ENCODE results near the gene UBE2G2.
"Not testable (repeated sequence)": the region's sequence is repeated elsewhere in the genome, so short reads cannot be mapped to it uniquely, and the experiment has no call there.

The UBE2G2 gene

DNA sequence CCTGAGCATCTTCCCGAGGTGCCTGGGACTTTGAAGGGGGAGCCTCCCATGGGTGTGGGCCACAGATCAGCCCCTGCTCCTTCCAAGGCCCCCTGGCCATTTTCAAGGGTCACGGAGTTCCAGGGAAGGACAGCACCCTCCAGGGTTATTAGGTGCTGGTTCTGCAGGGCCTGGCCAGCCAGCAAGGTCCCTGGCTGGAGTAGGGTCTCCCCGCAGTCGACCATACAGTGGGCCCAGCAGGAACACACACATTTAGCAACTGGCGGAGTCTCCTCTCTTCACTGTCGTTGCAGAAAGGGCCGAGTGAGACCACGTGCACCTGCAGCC is 34.0 kb upstream of the UBE2G2 start:
- no peak for DNase-seq

DNA sequence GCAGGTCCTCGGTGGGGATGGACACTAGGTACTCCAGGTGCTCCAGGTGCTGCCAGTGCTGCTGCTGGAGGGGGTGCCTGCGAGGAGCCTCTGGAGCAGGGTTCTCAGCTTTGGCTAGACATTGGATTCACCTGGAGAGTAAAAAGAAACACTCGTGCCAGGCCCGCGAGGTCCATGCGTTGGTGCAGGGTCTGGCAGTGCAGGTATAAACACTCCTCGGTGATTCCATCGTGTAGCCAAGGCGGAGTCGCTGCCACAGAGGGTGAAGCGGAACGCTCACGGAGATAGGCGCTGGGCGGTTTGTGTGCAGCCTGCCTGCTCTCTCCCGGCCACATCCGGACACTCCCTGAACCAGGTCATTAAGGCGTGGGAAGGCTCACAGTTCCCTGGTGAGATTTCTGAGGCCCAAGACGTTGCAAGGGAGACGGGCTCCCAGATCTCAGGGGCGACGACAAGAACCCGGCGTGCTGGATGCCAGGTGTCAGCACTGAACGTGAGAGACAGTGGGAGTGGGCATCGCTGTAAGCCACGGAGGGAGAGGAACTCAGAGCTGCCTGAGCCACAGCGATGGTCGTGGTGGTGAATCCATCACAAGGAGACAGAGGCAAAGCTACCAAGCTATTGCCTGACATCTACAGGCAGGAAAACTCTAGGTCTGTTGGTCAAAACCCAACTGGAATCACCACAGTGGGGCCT is 33.5 kb upstream of the UBE2G2 start:
- no peak for DNase-seq

DNA sequence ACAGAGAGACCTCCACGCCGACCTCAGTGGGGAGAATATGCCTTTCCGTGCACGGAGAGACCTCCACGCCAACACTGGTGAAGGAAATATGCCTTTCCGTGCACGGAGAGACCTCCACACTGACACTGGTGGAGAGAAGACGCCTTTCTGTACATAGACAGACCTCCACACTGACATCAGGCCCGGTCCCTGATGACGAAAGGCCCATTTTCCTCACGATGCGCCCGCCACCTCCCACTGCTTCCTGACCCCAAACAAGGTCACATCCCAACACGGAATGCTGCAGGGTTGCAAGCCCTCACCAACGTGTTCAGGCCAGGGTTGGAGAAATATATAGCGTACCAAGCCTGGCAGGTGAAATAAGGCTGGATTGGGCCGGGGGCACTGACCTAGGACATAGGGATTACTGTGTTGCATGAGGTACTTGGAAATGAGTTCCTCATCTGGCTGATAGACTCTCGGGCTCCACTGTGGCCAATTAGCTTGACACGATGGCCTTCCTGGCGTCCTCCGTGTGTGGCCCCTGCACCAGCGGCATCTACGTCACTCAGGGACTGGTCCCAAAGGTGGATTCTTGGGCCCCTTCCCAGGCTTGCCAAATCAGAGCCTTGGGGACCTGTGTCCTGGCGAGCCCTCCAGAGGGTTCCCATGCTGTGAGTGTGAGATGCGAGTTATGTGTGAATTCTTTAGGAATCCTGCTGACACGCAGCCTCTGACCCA is 32.8 kb upstream of the UBE2G2 start:
- no peak for DNase-seq

DNA sequence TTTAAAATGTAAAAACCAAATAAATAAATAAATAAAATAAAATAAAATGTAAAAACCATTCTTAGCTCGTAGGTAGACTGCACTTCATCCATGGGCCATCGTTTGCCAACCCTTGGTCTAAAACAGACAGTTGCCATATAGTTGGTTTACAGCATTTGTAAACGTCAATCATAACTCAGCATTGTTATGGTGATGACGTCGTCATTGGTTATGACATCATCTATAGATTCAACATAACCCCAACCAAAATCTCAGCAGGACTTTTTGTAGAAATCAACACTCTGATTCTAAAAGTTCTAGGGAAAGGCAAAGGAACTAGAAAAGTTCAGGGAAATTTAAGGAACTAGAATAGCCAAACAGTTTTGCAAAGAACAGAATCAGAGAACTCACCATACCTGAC is 32.0 kb upstream of the UBE2G2 start:
- DNase-seq = no peak

DNA sequence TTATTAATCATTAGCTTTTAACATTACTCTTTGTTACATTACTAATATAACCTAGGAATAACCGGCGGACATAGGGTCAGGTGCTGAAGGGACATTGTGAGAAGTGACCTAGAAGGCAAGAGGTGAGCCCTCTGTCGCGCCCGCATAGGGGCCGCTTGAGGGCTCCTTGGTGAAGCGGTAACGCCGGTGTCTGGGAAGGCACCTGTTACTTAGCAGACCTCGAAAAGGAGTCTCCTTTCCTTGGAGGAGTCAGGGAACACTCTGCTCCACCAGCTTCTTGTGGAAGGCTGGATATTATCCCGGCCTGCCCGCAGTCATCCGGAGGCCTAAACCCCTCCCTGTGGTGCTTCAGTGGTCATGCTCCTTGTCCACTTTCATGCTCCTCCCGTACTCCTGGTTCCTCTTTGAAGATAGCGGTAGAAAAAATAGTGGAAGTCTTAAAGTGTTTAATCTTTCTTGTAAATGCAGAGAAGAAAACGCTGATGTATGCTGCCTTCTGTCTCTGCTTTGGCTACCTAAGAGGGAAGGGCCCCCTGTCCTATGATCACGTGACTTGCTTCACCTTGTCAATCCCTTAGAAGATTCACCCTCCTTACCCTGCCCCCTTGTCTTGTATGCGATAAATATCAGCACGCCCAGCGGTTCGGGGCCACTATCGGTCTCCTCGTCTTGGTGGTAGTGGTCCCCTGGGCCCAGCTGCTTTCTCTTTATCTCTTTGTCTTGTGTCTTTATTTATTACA is 31.1 kb upstream of the UBE2G2 start:
- not testable (repeated sequence) for DNase-seq

DNA sequence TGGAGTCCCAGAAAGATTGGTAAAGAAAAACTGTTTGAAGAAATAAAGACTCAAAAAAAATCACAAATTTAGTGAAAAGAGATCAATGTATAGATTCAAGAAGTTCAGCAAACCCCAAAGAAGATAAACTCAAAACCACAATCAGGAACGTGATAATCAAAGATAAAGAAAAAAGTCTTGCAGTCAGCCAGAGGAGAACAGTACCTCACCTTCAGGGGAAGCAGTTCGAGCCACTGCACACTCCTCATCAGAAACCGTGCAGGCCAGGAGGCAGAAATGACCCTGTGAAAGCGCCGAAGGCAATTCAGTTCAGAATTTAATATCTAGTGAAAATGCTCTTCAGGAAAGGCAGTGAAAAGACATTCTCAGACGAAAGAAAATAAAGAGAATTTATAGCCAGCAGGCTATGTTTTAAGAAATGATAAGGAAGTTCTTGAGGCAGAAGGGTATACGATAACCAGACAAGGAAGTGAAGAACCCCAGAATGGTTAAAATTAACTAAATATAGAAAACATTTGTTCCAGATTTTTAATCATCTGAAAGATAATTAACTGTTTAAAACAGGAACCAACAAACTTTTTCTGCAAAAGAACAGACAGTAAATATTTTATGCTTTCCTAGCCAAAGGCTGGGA is 29.7 kb upstream of the UBE2G2 start:
- DNase-seq = no peak

DNA sequence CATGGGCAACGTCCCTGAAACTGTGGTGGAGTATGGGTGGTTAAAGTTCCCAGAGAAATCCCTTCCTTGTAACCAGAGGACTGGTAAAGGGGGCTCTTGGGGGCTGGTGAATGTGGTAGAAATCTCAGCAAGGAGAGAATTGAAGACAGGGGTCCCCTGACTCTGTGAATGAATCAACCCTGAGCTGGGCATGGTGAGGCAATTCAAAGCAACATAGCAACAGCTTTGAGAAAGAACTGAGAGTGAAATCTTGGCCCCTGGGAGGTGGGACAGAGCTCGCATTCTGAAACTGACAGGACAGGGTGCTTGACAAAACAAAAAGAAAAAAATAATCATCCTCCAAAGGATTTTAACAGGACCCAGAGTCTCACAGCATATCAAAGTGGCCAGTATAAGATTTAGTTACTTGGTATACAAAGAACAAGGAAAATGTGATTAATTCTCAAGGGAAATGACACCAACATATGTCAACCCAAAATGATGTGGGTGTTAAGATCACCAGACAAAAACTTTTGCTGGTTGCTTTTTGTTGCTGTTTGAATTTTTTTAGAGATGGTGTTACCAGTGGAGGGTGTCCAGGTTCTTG is 28.0 kb upstream of the UBE2G2 start:
- no peak for DNase-seq

DNA sequence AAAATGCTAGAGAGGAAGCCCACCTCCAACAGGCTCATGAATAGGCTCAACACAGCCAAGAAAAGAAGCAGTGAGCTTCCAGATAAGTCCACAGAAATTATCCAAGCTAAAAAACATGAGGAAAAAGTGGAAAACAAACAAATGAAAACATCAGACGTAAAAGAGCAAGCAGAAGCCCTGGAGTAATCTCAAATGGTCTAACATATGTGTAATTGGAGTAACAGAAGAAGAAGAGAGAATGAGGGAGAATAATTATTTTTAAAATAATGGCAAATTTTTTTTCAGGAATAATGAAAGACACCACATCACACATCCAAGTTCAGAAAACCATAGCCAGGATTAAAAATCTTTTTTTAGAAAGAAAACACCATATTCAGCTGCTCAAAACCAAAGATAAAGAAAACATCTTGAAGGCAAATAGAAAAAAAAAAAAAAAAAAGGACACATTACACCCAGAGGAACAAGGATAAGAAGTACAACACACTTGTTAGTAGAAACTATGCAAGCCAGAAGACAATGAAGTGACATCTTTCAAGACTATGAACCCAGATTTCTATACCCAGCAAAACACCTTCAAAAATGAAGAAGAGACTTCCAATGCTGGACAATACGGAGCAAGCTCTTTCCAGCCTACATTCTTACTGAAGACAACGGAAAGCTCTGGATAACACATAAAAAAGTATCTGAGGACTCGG is 26.9 kb upstream of the UBE2G2 start:
- DNase-seq = no peak

DNA sequence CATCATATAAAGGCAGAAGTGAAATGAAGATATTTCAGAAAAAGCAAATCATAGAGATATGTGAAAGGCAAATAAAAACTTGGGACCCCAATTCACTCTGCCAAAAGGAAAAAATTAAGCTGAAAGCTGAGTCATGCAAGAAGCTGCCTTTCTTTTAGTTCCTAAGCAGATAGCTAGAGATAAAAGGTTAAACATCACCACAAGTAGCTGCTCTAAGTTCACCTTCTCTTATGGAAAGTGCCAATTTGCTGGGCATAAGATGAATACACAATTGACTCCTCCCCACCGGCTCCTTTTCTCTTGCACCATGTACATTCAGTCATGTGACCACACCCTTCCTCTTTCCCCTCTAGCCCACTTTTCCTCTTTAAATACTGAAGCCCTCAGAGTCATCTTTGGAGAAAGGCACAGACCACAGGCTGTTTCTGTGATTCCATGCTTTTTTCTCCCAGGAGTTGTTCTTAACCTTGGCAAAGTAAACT is 21.6 kb upstream of the UBE2G2 start:
- DNase-seq = no peak

DNA sequence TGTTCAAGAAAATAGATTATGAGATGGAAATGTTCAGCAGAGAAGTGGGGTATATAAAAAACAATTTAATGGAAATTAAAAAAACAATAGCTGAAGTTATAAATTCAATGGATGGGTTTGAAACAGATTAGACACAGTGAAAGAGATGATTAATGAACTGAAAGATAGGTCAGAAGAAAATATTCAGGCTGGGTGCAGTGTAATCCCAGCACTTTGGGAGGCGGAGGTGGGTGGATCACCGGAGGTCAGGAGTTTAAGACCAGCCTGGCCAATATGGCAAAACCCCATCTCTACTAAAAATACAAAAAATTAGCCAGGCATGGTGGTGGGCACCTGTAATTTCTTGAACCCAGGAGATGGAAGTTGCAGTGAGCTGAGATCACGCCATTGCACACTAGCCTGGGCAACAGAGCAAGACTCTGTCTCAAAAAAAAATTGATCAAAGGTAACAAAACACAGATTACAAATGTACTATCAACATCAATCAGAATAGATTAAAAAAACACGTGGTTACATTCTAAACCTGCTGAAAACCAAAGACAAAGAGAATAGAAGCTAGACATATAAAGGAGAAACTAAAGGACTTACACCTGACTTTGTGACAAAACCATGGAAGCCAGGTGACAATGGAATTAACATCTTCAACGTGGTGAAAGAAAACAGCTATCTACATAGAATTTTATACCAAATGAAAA is 21.0 kb upstream of the UBE2G2 start:
- DNase-seq = no peak

DNA sequence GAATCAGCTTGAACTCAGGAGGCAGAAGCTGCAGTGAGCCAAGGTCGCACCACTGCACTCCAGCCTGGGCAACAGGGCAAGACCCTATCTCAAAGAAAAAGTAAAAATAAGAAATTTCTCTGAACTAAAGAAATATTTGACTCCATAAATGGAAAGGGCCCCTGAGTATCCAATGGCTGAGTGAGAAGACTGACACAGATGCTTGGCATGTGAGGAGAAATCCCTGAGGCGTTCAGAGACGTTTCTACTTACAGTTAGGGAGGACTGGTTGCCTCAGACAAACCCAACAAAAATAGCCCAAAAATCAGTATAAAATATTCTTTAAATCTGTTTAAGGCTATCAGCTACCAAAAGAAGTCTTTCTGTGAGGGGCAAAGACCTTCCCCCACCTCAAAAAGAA is 19.2 kb upstream of the UBE2G2 start:
- DNase-seq = no peak

DNA sequence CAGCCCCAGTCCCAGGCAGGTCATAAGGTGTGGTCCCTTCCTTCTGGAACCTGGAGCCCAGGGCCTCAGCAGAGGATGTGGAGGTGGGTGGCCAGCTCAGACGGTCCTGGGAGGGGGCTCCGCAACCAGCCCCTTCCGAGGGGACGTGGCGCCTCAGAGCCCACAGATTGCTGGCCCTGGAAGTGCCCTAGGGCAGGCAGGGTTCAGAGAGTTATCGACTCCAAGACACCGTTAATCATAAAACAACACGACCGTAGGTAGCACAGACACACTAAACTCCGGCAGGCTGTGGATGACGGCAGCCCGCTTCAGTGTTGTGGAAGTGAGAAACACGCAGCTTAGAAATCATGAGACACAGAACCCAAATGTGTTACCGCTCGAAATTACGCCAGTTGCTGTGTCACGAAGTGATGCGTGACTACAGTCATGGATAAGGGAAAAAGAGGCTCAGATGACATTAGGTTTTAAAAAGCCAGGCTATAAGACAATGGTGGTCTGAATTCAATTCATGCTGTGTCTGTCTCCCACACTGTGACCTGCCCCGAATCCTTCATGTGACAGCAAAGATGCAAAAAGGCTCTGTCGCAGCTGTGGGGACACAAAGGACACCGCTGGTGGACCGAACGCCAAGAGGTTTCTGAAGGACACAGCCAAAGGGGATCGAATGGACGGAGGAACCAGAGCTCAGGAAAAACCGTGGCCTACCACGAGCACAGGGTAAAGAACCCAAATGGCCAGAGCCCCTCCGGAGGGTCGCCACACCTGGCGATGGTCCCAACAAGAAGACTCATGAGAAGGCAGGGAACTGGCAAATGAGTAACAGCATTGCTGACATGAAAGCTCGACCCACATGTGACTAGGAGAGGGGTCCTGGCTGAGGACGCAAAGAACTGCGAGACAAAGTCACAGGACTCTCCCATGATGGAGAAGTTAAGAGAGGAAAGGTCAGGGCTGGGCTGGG is 17.9 kb upstream of the UBE2G2 start:
- DNase-seq = no peak

DNA sequence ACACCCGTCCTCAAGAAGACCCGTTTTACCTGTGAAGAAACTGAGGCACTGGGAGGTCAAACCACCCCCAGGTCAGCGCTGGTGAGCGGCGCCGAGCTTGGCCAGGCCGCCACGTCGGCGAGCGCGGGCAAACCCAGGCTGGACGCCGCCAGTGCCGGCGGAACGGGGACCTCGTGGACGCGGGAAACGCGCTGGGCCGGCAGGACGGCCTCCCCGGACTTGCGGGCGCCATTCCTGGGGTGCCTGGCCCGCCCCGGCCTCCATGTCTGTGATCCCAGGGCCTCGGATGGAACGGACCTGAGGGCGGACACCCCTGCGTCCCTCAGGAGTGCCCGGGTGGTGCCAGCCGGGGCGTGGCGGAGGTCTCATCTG is 17.0 kb upstream of the UBE2G2 start:
- no peak for DNase-seq

DNA sequence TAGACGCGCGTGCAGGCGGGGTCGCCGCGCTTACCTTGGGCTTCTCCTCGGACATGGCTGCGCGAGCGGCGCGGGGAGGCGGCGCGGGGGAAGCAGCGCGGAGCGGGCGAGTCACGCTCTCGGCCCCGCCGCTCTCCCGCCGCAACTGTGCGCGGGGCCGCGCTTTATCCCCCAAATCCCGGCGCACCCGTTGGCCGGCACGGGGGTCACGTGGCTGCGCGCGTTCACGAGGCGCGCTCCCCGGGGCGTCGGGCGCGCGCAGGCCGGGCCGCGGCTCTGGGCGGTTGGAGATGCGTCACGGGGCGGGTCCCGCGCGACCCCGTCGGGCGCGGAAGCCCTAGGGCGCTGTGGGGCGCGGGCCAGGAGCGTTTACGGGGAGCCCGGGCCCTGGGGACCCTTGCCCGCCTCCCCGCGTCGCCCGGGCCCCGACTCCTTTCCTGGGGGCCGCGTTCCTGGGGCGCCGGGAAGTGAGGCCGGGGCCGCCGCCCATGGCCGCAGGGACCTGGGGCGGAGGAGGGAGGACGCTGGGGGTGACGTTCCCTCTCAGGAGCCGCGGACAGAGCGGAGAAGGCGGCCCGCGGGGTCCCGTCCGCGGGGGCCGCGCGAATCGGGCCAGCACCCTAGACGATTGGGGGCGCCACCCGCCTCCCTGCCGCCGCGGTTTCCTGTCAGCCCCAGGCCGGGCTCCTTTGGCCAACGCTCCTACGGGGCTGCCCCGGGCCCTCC is 16.5 kb upstream of the UBE2G2 start, which contains the start of gene SUMO3:
Gene SUMO3, minus strand, starts transcription at position 149 of the 726 bp plus-strand sequence. Its CDS starts 94 bp downstream, at position 55.
- peak; percentile 82 for DNase-seq

DNA sequence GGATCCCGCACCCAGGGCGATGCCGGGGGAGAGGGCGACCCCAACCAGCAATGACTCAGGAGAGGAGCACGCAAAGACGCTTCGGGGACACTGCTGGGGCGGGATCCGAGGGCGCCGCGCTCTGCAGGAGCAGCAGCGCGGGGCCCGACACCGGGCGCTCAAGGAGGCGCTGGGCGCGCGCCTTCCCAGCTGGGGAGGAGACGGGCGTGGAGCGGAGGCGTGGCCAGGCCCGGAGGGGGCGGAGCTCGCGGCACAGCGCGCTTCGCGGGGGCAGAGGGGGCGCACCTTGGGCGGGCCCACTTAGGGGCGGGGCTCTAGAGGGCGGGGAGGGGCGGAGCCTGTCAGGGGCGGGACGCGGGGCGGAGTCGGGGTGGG is 15.9 kb upstream of the UBE2G2 start:
- peak; percentile 89 for DNase-seq

DNA sequence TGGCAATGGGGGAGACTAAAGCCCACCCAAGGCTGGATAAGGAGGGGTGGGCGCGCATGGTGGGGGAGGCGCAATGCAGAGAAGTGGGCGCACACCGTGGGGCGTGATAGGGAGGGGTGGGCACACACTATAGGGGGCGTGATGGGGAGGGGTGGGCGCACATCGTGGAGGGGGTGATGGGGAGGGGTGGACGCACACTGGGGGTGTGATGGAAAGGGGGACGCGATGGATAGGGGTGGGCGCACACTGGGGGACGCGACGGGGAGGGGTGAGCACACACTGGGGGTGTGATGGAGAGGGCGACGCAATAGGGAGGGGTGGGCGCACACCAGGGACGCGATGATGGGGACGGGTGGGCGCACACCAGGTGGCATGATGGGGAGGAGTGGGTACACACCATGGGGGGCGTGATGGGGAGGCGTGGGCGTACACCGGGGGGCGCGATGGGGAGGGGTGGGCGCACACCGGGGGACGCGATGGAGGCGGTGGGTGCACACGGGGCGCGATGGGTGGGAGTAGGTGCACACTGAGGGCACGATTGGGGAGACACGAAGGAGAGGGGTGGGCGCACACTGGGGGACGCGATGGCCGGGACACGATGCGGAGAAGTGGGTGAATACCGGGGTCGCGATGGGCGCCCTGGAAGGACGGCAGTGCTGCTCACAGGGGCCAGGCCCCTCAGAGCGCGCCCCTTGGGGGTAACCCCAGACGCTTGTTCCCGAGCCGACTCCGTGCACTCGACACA is 15.3 kb upstream of the UBE2G2 start:
- DNase-seq = no peak

DNA sequence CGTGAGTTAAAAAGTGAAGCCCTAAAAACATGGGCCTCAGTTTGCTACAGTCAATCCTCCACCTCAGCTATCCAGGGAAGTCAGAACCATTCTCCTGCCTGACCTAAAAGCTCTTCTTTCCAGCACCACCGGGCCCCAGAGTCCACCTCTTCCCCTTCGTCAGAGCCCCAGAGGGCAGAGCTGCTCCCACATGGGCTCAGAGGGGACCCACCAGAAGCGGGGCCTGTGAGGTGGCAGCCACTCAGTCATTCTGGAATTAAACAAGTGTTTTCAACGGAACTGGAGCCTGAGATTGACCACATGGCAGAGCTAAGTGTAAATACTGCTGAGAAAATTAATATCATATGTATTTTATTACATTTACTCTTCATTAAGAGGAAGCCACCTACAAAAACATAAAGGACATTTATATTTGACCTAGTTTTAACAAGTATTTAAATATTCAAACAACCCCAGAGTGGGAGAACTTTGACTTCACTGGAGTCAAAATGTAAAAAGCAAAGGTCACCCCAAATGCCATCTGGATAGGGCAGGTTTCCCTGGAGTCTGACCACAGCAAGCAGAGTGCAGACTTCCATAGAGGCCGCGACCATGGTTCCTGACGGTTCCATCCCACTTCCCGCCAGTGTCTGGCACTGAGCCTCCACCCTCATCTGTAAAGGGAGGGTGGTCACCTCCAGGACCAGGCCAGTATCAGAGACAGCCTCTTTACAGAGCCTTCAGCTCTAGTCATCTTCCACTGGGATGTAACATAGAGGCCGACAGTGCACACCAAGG is 14.4 kb upstream of the UBE2G2 start:
- no peak for DNase-seq

DNA sequence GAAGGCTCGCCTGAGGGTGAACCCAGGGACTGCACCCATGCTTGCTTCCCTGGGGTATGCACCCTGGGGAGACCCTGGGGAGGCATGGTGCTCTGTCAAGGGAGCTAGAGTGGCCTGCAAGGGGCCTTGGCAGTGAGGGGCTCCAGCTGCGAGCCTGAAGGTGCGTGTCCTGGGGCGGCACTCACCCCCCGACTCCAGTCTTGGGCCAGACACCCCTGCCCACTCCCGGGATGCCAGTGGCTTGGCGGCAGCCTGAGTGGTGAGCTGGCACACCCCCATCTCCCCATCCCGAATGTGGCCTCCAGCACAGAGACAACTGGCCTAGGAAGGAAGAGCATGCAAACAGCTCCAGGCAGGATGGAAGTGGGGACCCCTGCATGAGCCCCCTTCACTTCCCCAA is 13.6 kb upstream of the UBE2G2 start:
- no peak for DNase-seq

All from 8988T (cell line).